ENCODE data around the gene PKD2.

Gene PKD2

GRCh38 chr4:88015659-88016295, 8.3 kb downstream of the PKD2 start:
- Histone ChIP-seq H3K27me3 (ENCODE audit: low read depth, low read length) (no peaks in the 10 kb centered on the region), H3K9ac (ENCODE audit: low read length) (no peak overlapping the region), H4K20me1 (ENCODE audit: insufficient read depth, low read length) (peaks cover 18% of the 10 kb centered on the region; the same call in 1 of the 2 replicates), H3K79me2 (ENCODE audit: low read length) (peaks cover 44% of the 10 kb centered on the region), H3K36me3 (replicated peaks; ENCODE audit: low read depth, low read length) (peaks cover 9% of the 10 kb centered on the region), H3K4me2 (ENCODE audit: low read length) (no peak overlapping the region), H3K27ac (ENCODE audit: low read length) (no peak overlapping the region), H3K9me3 (ENCODE audit: insufficient read depth, low read length) (no peaks in the 10 kb centered on the region), H3K4me1 (ENCODE audit: low read length) (peaks cover 25% of the 10 kb centered on the region), H3K4me3 (ENCODE audit: low read length) (no peak overlapping the region), H2AFZ (ENCODE audit: low read depth, low read length) (no peak overlapping the region)
- no peak for TF ChIP-seq EZH2phosphoT487 (IDR thresholded peaks at IDR 0.05; ENCODE audit: low read depth)
- TF ChIP-seq CTCF (IDR thresholded peaks at IDR 0.05; ENCODE audit: low read depth, low read length), result no peak

- Histone ChIP-seq H3K9me3 (ENCODE audit: insufficient read depth, low read length) (no peaks in the 10 kb centered on the region), H3K4me1 (ENCODE audit: low read length) (peaks cover 21% of the 10 kb centered on the region), H3K79me2 (ENCODE audit: low read length) (peaks cover 32% of the 10 kb centered on the region), H3K36me3 (replicated peaks; ENCODE audit: low read depth, low read length) (peaks cover 19% of the 10 kb centered on the region), H4K20me1 (ENCODE audit: insufficient read depth, low read length) (peaks cover 14% of the 10 kb centered on the region; the same call in 1 of the 2 replicates), H3K4me2 (ENCODE audit: low read length) (no peak overlapping the region), H3K27me3 (ENCODE audit: low read depth, low read length) (no peaks in the 10 kb centered on the region), H3K9ac (ENCODE audit: low read length) (no peak overlapping the region), H2AFZ (ENCODE audit: low read depth, low read length) (no peak overlapping the region), H3K4me3 (ENCODE audit: low read length) (no peak overlapping the region), H3K27ac (ENCODE audit: low read length) (no peak overlapping the region)
- TF ChIP-seq EZH2phosphoT487 (IDR thresholded peaks at IDR 0.05; ENCODE audit: low read depth) (no peak), CTCF (IDR thresholded peaks at IDR 0.05; ENCODE audit: low read depth, low read length) (no peak)
Measured at GRCh38 chr4:88017516-88018297, 10.3 kb downstream of the PKD2 start.

GRCh38 chr4:88018466-88018865, 11.0 kb downstream of the PKD2 start:
- no peaks in the 10 kb centered on the region for H3K27me3 ChIP-seq (ENCODE audit: low read depth, low read length)
- peaks cover 24% of the 10 kb centered on the region for H3K79me2 ChIP-seq (ENCODE audit: low read length)
- H3K27ac ChIP-seq (ENCODE audit: low read length), result no peak overlapping the region
- no peak overlapping the region for H3K4me3 ChIP-seq (ENCODE audit: low read length)
- no peak overlapping the region for H2AFZ ChIP-seq (ENCODE audit: low read depth, low read length)
- peaks cover 6% of the 10 kb centered on the region; the same call in 1 of the 2 replicates for H4K20me1 ChIP-seq (ENCODE audit: insufficient read depth, low read length)
- no peak overlapping the region for H3K9ac ChIP-seq (ENCODE audit: low read length)
- TF ChIP-seq CTCF (IDR thresholded peaks at IDR 0.05; ENCODE audit: low read depth, low read length) (no peak), EZH2phosphoT487 (IDR thresholded peaks at IDR 0.05; ENCODE audit: low read depth) (no peak)
- H3K36me3 ChIP-seq (replicated peaks; ENCODE audit: low read depth, low read length), result peaks cover 20% of the 10 kb centered on the region
- peaks cover 17% of the 10 kb centered on the region for H3K4me1 ChIP-seq (ENCODE audit: low read length)
- no peak overlapping the region for H3K4me2 ChIP-seq (ENCODE audit: low read length)
- H3K9me3 ChIP-seq (ENCODE audit: insufficient read depth, low read length), result no peaks in the 10 kb centered on the region

GRCh38 chr4:88021824-88022223, 14.4 kb downstream of the PKD2 start:
- peaks cover 10% of the 10 kb centered on the region; the same call in 1 of the 2 replicates for H3K4me1 ChIP-seq (ENCODE audit: low read length)
- no peak overlapping the region for H3K4me2 ChIP-seq (ENCODE audit: low read length)
- no peaks in the 10 kb centered on the region for H4K20me1 ChIP-seq (ENCODE audit: insufficient read depth, low read length)
- H3K36me3 ChIP-seq (replicated peaks; ENCODE audit: low read depth, low read length), result peaks cover 30% of the 10 kb centered on the region
- H3K27me3 ChIP-seq (ENCODE audit: low read depth, low read length), result no peaks in the 10 kb centered on the region
- H3K79me2 ChIP-seq (ENCODE audit: low read length), result peaks cover 7% of the 10 kb centered on the region; the same call in 1 of the 2 replicates
- no peak overlapping the region for H3K27ac ChIP-seq (ENCODE audit: low read length)
- no peak overlapping the region for H3K9ac ChIP-seq (ENCODE audit: low read length)
- H3K9me3 ChIP-seq (ENCODE audit: insufficient read depth, low read length), result no peaks in the 10 kb centered on the region
- TF ChIP-seq CTCF (IDR thresholded peaks at IDR 0.05; ENCODE audit: low read depth, low read length) (no peak), EZH2phosphoT487 (IDR thresholded peaks at IDR 0.05; ENCODE audit: low read depth) (no peak)
- H2AFZ ChIP-seq (ENCODE audit: low read depth, low read length), result no peak overlapping the region
- H3K4me3 ChIP-seq (ENCODE audit: low read length), result no peak overlapping the region

Data from OCI-LY3 (cell line).